ENCODE results near the gene TMEM37.

TMEM37 gene

DNA sequence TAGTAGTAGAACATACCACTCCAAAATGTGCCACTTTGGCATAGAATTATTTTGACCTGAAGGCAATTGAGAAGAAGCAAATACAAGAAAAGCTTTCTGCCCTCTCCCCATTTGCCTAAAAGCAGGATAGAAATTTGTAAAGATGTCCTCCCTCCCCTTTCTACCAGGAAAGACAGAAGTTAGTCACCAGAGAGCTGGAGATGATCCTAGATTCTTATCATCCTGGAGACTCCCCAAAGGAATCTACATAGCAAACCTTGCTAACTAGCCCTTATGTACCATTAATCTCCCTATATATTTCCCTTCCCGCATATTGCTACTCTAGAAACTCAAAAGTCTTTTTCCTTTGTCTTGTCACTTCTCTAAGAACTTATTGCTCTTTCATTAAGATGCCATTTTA lies 12.6 kb upstream of the TMEM37 start:
- peak; percentile 59 for DNase-seq

DNA sequence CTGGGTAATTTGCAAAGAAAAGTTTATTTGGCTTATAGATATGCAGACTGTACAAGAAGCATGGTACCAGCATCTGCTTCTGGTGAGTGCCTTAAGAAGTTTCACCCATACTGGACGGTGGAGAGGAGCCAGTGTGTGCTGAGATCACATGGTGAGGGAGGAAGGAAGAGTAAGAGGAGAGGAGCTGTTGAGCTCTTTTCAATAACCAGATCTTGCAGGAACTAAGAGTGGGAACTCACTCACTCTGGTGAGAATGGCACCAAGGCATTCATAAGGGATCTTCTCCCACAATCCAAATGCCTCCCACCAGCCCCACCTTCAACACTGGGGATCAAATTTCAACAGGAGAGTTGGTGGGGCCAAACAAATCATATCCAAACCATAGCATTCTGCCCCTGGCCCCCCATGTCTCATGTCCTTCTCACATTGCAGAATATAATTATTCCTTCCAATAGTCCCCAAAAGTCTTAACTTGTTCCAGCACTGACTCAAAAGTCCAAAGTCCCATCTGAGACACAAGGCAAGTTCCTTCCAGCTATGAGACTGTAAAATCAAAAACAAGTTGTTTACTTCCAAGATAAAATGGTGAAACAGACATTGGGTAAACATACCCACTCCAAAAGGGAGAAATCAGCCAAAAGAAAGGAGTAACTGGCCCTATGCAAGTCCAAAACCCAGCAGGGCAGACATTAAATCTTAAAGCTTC lies 11.7 kb upstream of the TMEM37 start:
- DNase-seq, result no peak

DNA sequence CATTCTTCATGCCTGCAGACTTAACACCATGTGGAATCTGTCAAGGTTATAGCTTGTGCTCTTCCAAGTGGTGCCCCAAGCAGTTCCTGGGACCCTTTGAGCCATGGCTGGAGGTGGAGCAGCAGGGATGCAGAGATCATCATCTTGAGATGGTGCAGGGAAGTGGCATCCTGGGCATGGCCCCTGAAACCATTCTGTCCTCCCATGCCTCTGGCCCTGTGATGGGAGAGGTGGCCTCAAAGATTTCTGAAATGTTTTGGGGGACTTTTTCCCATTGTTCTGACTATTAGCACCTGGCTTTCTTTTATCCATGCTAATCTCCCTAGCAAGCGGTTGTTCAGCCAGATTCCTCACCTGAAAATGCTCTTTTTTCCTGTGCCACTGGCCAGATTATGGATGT lies 10.3 kb upstream of the TMEM37 start:
- DNase-seq, result no peak

DNA sequence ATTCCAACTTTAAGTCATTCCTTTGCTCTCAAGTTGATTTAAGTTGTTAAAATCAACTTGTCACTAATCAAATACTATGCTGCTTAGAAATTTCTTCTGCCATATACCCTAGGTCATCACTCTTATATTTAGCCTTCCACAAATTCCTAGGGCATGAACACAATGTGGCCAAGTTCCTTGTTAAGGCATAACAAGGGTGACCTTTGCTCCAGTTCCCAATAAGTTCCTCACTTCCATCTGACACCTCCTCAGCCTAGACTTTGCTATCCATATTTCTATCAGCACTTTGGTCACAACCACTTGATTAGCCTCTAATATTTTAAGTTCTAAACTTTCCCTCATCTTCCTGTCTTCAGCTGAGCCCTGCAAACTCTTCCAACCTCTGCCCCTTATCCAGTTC lies 9.9 kb upstream of the TMEM37 start:
- no peak for DNase-seq

DNA sequence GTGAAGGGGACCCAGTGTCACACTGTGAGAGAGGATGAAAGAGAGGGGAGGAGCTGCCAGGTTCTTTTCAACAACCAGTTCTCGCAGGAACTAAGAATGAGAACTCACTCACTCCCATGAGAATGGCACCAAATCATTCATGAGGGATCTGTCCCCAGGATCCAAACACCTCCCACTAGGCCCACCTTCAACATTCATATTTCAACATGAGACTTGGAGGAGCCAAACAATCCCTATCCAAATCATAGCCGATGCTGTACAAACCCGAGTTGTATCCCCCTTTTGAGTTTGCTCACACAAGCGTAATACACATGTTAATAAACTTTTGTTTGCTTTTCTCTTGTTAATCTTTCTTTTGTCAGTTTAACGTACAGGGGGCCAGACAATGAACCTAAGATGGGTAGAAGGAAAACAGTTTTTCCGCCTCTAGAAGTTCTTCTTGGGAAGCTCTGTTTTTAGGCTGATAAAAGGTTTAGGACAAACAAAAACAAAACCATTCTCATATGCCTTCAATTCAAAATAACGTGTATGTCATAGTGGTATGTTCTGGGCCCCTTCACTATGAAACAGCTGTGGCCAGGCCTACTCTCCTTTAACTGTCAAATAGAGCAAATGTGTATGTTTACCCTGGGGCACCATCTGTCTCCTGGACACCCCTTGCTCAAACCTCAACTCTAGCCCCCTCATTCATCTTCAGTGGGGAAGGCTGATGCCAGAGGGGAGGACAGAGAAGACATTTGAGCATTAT lies 9.1 kb upstream of the TMEM37 start:
- no peak for DNase-seq

DNA sequence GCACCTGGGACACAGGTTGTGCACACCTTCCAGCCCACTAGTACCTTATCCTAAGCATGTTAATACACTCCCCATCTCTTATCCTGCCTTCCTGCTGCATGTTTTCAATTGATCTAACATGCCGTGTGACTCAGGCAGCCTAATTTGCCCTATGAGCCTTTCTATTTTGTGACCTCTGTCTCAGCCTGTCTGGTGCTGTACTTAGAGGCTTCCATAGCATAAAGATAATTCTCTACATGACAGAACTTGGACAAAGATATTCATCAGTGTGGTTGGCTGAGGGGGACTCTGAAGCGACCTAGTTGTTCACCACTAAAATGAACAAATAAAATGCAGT lies 8.6 kb upstream of the TMEM37 start:
- no peak for DNase-seq

DNA sequence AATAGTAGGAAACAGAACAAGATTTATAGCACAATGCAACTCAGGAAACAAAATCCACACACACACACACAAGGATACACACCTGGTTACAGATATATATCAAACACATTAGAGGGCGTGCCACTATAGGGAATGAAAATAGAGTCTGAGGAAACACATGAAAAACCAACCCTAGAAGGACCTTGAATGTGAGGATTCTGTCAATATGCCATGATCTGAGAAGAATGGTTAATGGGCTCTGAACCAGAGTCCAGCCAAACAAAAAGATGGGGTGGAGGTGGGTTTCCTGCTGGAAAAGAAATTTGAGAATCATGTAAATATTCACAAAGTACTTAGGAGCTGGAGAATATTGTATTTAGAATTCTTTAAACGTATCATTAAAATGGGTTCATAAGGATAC lies 7.8 kb upstream of the TMEM37 start:
- DNase-seq, result no peak

DNA sequence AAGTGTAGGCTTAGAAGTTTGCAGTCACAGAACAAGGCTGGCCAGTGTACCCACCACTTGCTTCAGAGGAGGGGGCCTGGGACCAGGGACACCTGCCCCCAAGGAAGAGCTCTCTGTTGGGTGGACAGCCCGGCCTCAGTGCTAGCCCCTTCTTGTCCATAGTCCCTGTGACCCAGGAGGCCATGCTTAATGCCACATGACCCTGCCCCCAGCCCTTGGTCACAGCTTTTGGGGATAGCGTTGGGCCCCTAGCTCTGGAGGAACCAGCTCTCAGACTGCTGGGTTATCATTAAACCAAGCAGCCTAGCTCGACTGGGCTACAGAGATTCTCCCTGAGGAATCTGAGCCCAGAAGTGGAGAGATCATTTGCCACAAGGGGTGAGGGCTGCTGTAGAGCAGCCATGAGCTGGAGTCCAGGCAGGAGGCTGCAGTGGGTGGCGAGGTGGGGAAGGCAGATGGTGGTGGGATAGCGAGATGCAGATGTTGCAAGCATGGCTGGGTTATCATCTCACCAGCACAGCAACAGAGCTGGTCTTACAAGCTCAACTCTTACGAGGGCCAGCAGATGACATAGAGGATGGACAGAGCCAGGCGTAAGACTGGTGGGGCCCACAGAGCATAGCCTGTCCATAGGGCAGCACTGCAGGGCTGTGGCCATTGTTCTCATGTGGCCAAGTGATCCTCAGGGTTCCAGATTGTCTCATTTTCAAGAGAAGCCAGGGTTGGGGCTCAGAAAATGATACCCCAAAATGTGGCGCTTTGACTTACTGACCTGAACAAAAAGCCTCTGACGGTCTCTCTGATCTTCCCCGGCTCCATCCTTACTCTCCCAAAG lies 7.2 kb upstream of the TMEM37 start:
- no peak for DNase-seq

DNA sequence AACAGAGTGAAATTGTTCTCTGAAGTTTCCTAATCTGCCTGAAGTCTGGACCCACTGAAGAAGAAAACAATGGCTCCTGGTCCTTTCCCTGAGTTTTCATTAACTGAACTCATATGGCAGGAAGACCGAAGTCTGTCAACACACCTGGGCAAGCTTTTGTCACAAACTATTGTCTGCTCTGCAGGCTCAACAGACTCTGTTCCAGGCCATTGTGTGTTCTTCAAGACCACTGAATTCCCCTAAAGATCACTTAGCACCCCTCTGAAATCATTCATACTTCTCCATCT lies 6.6 kb upstream of the TMEM37 start:
- no peak for DNase-seq

DNA sequence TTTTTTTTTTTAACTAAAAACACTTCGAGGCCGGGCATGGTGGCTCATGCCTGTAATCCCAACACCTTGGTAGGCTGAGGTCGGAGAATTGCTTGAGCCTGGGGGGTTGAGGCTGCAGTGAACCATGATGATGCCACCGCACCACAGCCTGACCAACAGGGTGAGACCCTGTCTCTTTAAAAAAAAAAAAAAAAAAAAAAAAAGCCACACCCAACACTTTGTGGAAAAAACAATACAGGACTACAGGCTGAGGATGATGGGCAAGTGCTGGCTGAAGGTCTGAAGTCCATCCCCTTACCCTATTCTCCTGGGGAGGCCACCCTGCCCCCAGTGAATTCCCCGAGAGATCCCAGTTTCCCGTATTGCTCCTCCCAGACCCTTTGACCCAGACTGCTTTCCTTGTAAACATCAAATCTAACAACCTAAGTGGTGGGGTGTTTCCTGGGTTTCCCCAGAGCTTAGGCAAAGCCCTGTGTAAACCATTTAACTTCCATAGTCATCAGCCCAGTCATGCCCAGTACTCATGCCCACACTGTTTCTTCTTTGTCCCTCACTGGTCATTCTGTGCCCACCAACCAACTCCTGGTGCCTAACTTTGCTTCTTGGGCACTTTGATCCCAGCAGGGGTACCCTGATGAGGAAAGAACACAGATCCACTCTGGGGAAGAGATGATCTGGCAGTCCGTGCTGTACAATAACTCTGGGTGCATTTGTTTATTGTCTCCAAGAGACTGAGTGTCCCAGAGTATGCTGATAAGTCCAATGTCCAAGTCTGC lies 5.8 kb upstream of the TMEM37 start:
- DNase-seq, result no peak

DNA sequence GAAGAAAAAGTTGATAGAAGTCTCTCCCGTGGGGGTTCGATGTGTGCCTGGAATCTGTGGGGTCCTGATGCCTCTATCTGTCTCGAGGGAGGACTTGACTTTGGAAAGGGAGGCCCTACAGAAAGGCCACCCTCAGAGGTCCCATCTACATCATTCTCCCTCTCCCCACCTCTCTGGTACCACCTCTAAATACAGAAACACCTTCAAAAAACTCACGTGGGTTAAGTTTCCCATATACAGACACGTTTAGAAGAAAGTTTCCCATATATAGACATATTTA lies 5.3 kb upstream of the TMEM37 start:
- DNase-seq, result no peak

DNA sequence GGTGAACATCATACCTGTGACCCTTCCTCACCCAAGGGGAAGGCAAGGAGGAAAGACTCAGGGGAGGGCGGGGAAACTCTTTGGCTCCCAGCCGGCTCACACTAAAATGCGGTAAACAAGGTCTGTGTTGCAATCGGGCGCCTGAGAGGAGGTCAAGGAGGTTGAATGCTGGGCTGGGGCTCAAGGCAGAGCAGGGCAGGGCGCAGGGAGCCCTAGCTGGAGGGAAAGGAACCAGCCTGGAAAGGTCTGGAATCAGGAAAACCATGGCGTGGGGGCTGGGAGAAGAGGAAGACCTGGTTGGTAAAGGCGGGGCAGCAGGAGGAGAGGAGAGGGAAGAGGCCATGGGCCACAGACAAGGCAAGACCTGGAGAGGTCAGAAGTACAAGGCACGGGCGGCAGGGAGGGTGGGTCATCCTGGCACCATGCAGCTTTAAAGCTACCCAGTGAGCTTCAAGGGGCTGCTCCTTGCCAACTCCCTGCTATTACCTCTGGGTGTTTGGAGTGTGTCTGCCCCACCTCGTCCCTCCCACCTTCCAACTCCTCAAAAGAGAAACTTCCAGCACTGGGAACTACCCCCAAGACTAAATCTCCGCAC lies 4.8 kb upstream of the TMEM37 start:
- no peak for DNase-seq

DNA sequence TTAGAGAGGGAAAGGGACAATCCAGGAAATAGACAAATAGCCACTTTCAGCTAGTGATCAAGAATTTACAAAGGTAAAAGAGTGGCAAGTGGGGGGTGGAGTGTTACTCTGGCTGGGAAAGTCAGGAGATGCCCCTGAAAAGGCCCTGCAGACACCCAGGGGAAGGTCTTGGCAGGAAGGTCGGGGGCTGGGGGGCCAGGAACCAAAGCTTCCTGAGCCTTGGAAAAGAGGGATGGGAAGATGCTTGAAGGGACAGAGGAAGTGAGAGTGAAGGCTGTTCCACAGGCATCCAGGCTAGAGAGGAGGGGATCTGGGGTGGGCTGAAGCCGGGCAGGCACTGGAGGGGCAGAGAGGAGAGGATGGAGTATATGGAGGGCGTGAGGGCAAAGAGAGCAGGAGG lies 3.9 kb upstream of the TMEM37 start:
- DNase-seq, result no peak

DNA sequence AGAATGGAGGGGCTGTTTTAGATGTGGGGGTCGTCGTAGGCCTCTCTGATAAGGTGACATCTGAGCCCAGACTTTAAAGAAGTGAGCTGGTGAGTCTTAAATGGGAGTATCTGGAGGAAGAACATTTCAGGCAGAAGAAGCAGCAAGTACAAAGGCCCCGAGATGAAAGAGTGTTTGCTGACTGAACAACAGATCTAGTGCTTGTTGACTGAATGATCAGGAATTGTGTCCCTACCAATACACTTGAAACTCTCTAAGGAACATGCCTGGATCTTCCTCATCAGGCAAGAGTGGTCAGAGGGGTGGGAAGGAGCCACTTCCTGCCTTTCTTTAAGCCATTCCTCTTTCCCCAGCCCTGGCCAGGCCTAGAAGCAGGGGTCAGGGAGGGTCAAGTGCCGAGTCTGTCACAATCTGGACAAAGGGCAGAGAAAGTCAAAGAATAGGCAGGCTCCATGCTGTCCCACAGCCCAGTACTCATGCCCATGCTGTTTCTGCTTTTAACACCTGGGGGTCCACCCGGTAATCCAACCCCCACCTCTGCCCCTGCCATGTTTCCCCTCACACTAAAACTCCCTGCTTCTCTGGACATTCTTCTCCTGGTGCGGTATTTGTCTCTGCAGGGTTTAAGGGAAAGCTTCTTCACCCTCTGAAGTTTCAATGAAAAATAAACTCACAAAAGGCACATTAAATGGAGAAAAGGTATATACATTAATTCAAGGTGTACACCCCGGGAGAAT lies 3.0 kb upstream of the TMEM37 start:
- DNase-seq, result no peak

DNA sequence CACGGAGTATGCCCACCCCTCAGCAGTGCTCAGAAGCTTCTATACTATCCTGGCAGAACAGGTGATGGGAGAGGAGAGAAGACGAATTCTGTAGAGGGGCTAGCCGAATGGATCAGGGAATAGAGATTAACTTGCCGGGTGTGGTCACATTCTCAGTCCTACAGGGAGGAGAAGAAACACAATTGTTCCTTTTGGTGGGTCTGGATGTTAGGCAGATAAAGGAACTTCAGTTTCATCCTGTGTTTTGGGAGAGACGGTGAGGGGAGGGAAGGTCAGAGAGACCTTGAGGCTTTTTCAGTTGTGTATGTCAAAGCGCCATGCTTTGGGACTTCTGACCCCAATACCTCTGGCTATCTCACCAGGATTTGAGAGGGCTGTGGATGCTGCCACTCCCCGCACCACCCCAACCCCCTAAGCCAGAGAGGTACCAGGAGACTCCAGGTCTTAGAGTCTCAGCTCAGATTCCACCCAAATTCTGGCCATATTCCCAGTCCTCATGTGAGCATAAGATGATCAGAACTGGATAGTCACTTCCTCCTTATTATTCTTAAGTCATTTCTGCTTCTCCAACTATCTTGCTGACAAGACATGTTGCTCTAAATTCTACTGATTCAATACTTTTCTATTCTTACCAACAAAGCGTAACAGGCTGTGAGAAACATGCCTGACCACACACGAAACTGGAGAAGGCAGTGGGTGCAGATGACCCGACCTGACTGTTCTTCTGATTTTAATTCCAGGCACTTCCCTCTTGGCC lies 2.3 kb upstream of the TMEM37 start:
- peak; percentile 38 for DNase-seq

DNA sequence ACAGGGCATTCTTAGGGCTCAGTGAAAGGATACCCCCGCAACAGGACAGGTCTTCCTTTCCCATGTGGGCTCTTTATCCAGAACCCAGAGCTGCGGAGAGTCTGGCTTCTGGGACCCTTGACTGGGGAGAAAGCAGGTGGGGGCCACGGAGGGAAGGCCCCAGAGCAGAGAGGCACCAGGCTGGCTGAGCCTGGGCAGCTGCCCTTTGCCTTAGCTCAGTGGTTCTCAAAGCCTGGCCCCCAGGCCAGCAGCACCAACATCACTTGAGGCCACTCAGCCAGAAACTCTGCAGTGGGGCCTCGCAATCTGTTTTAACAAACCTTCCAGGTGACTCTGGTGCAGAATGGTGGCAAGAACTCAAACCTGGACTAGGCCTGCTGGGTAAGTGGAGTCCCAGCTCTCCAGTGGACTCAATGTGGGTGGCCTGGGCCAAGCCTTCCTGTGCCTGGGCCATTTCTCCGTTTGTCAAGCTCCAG lies 1.6 kb upstream of the TMEM37 start:
- DNase-seq, result no peak

DNA sequence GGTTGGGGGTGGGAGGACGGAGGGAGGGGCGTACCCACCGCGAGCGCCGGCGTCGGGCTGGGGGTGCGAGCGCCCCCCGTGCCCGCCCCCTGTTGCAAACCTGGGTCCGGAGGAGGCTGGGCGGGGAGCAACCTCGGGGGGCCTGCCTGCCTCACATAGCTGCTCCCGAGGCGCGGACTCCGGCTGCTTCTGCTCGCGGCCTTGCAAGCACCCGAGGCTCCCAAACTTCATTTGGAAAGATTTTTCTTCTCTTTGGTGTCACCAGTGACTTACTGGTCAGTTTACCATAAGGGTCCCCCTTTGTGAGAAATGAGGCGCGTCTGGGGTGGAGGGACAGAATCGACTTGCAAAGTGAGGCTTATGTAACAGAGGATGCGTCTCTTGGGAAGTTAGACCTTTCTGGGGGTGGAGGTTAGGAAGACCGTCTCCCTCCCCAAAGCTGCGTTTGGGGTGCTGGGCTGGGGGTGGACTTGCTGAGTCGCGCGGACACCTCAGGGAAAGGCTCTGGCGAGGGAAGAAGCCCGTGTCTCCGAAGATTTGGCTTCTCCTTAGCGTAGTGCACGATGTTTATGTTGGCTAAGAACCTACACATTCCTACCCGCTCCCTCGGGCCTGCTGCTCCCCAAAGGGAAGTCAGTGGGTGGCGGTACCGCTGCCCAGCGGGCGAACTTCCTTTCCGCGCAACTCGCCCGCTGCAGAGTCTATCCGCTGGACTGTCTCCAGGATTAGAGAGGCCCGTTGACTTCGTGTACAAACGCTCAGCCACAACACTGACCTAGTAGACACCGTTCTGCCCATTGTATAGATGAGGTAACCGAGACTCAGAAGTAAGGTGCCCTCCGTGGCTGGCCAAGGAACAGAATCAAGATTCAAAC lies 559 bp downstream of the TMEM37 start:
- DNase-seq, result peak; percentile 33

DNA sequence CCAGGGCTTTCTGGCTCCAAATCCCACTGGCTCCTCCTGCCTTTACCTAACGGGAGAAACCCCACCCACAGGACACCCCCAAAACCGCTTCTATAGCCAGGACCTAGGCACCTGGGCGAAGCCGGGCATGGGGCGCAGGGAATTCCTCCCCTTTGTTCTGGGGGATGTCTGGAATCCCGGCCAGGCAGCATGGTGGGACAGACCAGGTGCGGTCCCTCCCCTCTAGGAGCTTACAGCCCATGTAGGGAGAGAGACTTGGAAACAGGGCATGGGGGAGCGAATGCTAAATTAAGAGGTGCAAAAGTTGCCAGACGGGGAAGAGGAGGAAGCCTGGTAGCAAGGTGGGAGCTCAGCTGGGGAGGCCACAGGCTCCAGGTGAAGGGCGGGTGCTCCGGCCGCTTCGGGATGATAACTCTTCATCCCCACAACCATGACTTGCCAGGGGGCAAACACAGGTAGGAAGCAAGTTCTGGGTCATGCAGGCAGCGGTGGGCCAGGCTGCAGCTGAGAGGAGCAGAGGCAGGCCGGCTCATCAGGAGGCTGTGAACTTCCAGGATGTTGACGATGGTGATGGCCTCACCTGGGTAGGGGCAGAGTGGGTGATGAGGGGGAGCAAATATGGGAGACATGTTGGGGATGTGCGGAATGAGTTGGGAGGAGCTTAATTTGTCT lies 1.3 kb downstream of the TMEM37 start:
- DNase-seq, result no peak

DNA sequence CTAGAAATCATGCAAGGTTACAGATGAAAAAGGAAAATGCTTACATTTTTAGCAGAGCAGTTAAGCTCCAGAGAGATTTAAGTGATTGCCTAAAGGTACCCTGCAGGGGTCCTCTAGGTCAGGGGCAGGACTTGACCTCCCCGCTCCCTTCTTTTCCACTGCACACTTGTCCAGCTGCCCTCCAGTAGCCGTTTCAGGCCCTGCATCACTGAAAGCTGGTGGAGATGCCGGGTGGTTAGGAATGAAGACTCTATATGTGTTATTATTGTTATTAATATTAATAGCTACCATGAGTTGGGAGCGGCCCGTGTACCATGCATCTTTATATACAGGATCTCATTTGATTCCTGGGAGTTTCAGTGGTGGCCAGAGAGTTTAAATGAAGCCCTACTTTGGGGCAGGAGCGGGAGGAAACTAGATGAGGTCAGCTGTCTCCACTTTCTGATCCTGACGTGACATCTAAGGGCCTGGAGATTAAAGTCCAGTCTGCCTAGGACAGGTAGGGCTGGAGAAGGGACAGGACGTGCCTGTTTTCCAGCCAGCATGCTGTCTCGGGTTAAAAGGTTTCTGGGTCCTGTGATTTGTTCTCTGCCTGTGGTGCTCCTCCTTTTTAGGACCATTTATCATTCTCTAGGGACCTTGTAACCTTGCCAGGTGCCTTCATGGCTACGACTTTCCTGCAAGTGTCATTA lies 2.1 kb downstream of the TMEM37 start:
- no peak for DNase-seq
